GM15510 (cell line): ENCODE results near the gene RMI2.

ENCODE experiments used
- POLR2A ChIP-seq: IDR thresholded peaks from 3 replicates; pipeline ENCODE4 v1.6.1; 2011; ENCODE audit warnings: borderline replicate concordance; ENCODE audit not compliant: insufficient read length; ENCODE audit errors: extremely low read depth

RMI2 gene

GRCh38 chr16:11345040-11345862 lies at the start of gene RMI2:
RMI2 (plus strand) TSS chr16:11345459; CDS start chr16:11345472, 13 bp downstream.
- peak; percentile 58 for TF ChIP-seq POLR2A

DNA sequence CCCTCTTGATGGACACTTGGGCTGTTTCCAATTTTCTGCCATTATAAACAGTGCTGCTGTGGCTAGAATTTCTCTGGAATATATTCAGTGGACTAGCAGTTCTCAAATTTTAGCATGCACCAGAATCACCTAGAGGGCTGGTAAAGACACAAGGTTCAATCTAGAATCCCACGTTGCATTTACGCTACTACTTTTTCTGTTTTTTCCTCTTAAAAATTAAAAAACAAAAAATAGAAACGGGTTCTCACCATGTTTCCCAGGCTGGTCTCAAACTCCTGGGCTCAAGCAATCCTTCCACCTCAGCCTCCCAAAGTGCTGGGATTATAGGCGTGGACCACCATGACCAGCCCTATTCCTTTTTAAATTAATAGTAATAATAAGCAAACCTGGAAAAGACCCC lies 49.6 kb upstream of the RMI2 start:
- TF ChIP-seq POLR2A: no peak

DNA sequence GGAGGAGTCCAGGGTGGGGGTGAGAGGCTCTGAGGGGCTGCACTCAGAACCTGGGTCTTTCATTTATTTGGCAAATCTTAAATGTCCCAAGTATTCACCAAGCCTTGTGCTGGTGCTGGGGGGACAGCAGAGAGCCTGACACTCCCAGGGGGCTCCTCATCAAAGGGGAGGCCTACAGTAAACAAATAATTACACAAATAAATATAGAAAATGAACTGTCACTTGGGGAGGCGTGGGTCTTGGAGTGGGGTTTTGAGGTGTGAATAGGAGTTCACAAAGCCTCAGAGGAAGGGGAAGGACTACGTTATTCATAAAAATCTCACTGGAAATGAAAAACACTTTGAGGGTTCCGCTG lies 48.9 kb upstream of the RMI2 start:
- TF ChIP-seq POLR2A: no peak

- TF ChIP-seq POLR2A: no peak
Measured at GRCh38 chr16:11296706-11297491, 48.4 kb upstream of the RMI2 start.

GRCh38 chr16:11297492-11298142 lies 47.6 kb upstream of the RMI2 start:
- no peak for TF ChIP-seq POLR2A

DNA sequence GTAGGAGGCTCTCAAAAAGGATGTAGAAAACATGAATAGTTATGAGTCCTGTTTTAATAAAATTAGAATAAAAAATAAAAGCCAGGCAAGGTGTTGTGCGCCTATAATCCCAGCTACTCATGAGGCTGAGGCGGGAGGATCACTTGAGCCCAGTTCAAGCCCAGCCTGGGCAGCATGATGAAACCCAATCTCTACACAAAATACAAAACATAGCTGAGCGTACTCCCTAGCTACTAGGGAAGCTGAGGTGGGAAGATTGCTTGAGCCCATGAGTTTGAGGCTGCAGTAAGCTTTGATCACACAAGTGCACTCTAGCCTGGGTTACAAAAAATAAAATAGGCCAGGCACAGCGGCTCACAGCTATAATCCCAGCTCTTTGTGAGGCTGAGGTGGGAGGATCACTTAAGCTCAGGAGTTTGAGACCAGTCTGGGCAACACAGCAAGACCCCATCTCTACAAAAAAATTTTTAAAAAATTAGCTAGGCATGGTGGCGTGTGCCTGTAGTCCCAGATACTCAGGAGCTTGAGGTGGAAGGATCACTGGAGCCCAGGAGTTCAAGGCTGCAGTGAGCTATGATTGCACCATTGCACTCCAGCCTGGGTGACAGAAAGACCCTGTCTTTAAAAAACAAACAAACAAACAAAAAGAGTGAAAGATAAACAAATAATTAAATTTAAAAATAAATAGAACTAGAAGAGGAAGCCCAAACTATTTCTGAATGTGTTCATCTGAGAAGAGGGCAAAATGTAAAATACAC lies 46.9 kb upstream of the RMI2 start:
- TF ChIP-seq POLR2A: no peak

DNA sequence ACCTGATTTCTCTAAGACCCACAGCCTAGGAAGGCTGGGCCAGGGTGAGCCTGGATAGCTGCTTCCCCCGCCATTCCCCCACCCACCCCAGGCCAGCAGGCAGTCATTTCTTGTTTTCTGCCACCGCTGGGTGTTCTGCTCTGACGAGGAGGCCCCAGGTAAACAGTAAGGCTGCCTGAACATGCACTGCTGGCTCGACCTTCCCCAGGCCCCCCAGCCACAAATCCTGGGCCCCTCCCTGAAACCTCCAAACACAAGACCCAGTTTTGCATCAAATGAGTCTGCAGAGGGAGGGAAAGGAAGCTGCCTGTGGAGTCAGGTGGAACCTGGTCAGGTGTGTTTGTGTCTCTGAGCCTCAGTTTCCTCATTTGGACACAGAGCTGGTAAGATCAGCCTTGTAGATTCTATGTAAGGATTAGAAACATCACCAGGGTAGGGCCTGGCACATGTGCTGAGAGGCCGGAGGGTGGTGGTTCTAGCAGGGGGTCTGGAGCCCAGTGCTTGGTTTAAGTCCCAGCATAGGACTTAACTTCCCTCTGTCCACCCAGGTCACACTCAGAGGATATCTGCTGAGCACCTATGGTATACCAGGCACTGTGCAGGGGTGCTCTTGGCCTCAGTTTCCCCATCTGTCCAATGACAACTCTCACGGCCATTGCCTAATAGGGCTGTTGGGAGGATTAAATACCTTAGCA lies 45.2 kb upstream of the RMI2 start:
- no peak for TF ChIP-seq POLR2A

GRCh38 chr16:11300560-11300892 lies 44.7 kb upstream of the RMI2 start:
- TF ChIP-seq POLR2A: no peak

GRCh38 chr16:11301645-11302501 lies 43.4 kb upstream of the RMI2 start:
- no peak for TF ChIP-seq POLR2A

- no peak for TF ChIP-seq POLR2A
Measured at GRCh38 chr16:11302977-11303376, 42.3 kb upstream of the RMI2 start.

- no peak for TF ChIP-seq POLR2A
Measured at GRCh38 chr16:11303405-11304138, 41.7 kb upstream of the RMI2 start.

- TF ChIP-seq POLR2A: no peak
Measured at GRCh38 chr16:11306381-11306780, 38.9 kb upstream of the RMI2 start.
